GM12874 (cell line): Measurements from ENCODE around the gene DNM3.

Source experiments
- CTCF ChIP-seq: IDR thresholded peaks from 2 replicates; pipeline ENCODE4 v1.5.1; 2011; ENCODE audit warnings: low read depth, mild to moderate bottlenecking, control low read depth, low read length, moderate library complexity; ENCODE audit not compliant: insufficient read depth

DNM3 gene

GRCh38 chr1:172088256-172088655, 247.0 kb downstream of the DNM3 start:
- no peak for TF ChIP-seq CTCF

- peak; percentile 69 for TF ChIP-seq CTCF
Observed at GRCh38 chr1:172089768-172090510, 248.6 kb downstream of the DNM3 start.

- no peak for TF ChIP-seq CTCF
Observed at GRCh38 chr1:172090511-172090817, 249.2 kb downstream of the DNM3 start.

GRCh38 chr1:172095846-172096245, 254.5 kb downstream of the DNM3 start:
- no peak for TF ChIP-seq CTCF

GRCh38 chr1:172105230-172105629, 263.9 kb downstream of the DNM3 start:
- no peak for TF ChIP-seq CTCF

- no peak for TF ChIP-seq CTCF
Observed at GRCh38 chr1:172107316-172107975, 266.1 kb downstream of the DNM3 start.

- no peak for TF ChIP-seq CTCF
Observed at GRCh38 chr1:172108161-172108893, 267.0 kb downstream of the DNM3 start.
